ENCODE data around the gene VASH1. TPM values are rescaled to one million over a fixed set of nuclear protein-coding genes. Genes with fewer than 3 reads are reported as not detected.

VASH1 gene
- polyA plus RNA-seq, 1 donor (not counting 4 experiments of a cell fraction or from before 2014, with no cell fraction given) = 0.12 TPM

DNA sequence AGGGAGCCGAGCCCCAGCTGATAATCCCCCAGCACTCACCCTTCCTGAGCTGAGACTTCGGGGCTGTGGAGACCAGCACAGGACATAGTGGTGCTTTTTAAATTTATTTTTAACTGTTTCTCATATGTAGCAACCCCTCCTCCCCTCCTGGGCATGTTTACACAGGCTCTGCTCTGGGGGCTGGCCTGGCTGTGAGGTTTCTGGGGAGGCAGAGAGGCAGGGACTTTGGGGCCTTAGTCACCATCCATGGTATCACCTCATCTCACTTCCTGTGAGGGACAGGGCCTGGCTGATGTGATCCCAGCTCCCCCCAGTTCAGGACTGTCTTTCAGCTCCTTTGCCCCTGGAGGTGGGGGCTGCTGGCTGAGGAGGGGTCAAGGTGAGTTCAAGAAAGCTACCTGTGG lies 20.4 kb downstream of the VASH1 start:
- Histone ChIP-seq H3K36me3 (ENCODE audit: control insufficient read depth in 2 of 2, extremely low read depth in 1 of 2, insufficient read depth in 2 of 2, low read length in 2 of 2) (peaks cover 3 to 8% of the 10 kb centered on the region in 2 experiments), H3K9ac (ENCODE audit: control insufficient read depth, extremely low read depth, insufficient read depth, low read length) (no peak overlapping the region), H3K79me2 (ENCODE audit: control insufficient read depth, insufficient read depth, low read length) (no peaks in the 10 kb centered on the region), H3K4me1 (ENCODE audit: control insufficient read depth, extremely low read depth, insufficient read depth, low read length) (peaks cover 7% of the 10 kb centered on the region), H3K9me3 (ENCODE audit: control insufficient read depth, low read depth, low read length) (no peaks in the 10 kb centered on the region), H4K20me1 (ENCODE audit: control insufficient read depth, extremely low read depth, insufficient read depth, low read length) (no peaks in the 10 kb centered on the region), H2AFZ (ENCODE audit: control insufficient read depth, low read length) (no peak overlapping the region), H3K4me2 (ENCODE audit: control insufficient read depth, extremely low read depth, insufficient read depth, low read depth, low read length) (no peak overlapping the region), H3K27ac (ENCODE audit: control insufficient read depth, insufficient read depth, low read length) (no peak overlapping the region), H3K4me3 (ENCODE audit: control insufficient read depth in 2 of 3, extremely low read depth in 1 of 3, insufficient read depth in 2 of 3, low read depth in 1 of 3, low read length in 3 of 3) (no peak overlapping the region), H3K27me3 (ENCODE audit: control insufficient read depth, extremely low read depth, insufficient read depth, low read length) (peaks cover 3% of the 10 kb centered on the region), H3K9me1 (ENCODE audit: control insufficient read depth, extremely low read depth, insufficient read depth, low read length) (no peaks in the 10 kb centered on the region)
- no peak for TF ChIP-seq EZH2 (IDR thresholded peaks at IDR 0.05; ENCODE audit: low read length)
- TF ChIP-seq, protein P1, sequence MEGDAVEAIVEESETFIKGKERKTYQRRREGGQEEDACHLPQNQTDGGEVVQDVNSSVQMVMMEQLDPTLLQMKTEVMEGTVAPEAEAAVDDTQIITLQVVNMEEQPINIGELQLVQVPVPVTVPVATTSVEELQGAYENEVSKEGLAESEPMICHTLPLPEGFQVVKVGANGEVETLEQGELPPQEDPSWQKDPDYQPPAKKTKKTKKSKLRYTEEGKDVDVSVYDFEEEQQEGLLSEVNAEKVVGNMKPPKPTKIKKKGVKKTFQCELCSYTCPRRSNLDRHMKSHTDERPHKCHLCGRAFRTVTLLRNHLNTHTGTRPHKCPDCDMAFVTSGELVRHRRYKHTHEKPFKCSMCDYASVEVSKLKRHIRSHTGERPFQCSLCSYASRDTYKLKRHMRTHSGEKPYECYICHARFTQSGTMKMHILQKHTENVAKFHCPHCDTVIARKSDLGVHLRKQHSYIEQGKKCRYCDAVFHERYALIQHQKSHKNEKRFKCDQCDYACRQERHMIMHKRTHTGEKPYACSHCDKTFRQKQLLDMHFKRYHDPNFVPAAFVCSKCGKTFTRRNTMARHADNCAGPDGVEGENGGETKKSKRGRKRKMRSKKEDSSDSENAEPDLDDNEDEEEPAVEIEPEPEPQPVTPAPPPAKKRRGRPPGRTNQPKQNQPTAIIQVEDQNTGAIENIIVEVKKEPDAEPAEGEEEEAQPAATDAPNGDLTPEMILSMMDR (optimal IDR thresholded peaks at IDR 0.05 in 1 of 3, IDR thresholded peaks at IDR 0.05 in 1 of 3, conservative IDR thresholded peaks at IDR 0.05 in 1 of 3; ENCODE audit: extremely low read depth in 1 of 3, insufficient read depth in 2 of 3, low read length in 3 of 3) = no peak
- dilution Hi-C loops (cut with MboI; ENCODE audit: extremely low pct_ligation_motif_present, low sequenced_read_pairs) = no loop called here
- no peak for DNase-seq (ENCODE audit: low read depth, low spot score)
- FAIRE-seq = peak; percentile 48

DNA sequence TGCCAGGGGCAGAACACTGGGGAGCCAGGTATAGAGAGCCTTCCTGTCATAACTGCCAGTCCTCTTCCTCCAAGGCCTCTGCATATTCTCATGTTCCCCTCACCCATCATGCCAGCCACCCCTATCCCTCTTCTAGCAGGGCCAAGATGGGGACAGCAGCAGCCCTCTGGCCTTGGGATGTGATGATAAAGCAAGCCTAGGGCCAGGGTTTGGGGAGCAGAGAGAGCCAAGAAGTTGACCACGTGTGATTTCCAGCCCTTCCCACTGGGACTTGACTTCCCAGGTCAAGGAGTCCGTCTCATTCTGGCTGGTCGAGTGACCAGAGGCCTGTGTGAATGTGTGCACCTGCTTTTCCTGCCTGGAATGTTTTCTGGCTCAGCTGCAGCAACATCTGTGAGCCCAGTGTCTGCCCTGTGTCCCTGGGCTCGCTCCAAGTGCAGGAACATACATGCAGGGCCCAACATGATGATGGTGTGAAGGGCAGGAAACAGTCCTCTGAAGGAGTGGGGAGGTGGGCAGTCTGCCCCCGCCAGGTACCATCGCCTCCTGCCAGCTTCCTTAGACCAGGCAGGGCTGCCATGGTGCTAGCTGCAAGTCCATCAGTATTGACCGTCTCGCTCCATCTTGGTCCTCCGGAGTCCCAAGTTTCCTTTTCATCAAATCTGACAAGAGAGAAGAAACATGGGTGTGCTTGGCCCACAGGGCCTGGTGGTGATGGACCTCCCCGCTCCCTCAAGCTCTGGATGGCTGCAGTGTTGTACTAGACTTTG lies 21.0 kb downstream of the VASH1 start:
- TF ChIP-seq, protein P1 (optimal IDR thresholded peaks at IDR 0.05 in 1 of 3, IDR thresholded peaks at IDR 0.05 in 1 of 3, conservative IDR thresholded peaks at IDR 0.05 in 1 of 3; ENCODE audit: extremely low read depth in 1 of 3, insufficient read depth in 2 of 3, low read length in 3 of 3) = no peak
- no peak for TF ChIP-seq EZH2 (IDR thresholded peaks at IDR 0.05; ENCODE audit: low read length)
- H3K9me1 ChIP-seq (ENCODE audit: control insufficient read depth, extremely low read depth, insufficient read depth, low read length) = no peaks in the 10 kb centered on the region
- H3K27me3 ChIP-seq (ENCODE audit: control insufficient read depth, extremely low read depth, insufficient read depth, low read length) = peaks cover 3% of the 10 kb centered on the region
- no peak overlapping the region for H3K9ac ChIP-seq (ENCODE audit: control insufficient read depth, extremely low read depth, insufficient read depth, low read length)
- no peak for FAIRE-seq
- DNase-seq (ENCODE audit: low read depth, low spot score) = no peak
- H3K9me3 ChIP-seq (ENCODE audit: control insufficient read depth, low read depth, low read length) = no peaks in the 10 kb centered on the region
- H2AFZ ChIP-seq (ENCODE audit: control insufficient read depth, low read length) = no peak overlapping the region
- no peak overlapping the region for H3K4me2 ChIP-seq (ENCODE audit: control insufficient read depth, extremely low read depth, insufficient read depth, low read depth, low read length)
- H3K27ac ChIP-seq (ENCODE audit: control insufficient read depth, insufficient read depth, low read length) = no peak overlapping the region
- dilution Hi-C loops (cut with MboI; ENCODE audit: extremely low pct_ligation_motif_present, low sequenced_read_pairs) = no loop called here
- no peak overlapping the region for H3K4me3 ChIP-seq (ENCODE audit: control insufficient read depth in 2 of 3, extremely low read depth in 1 of 3, insufficient read depth in 2 of 3, low read depth in 1 of 3, low read length in 3 of 3)
- no peaks in the 10 kb centered on the region for H3K79me2 ChIP-seq (ENCODE audit: control insufficient read depth, insufficient read depth, low read length)
- H3K36me3 ChIP-seq (ENCODE audit: control insufficient read depth in 2 of 2, extremely low read depth in 1 of 2, insufficient read depth in 2 of 2, low read length in 2 of 2) = peaks cover 5 to 10% of the 10 kb centered on the region in 2 experiments
- no peaks in the 10 kb centered on the region for H4K20me1 ChIP-seq (ENCODE audit: control insufficient read depth, extremely low read depth, insufficient read depth, low read length)
- peaks cover 7% of the 10 kb centered on the region for H3K4me1 ChIP-seq (ENCODE audit: control insufficient read depth, extremely low read depth, insufficient read depth, low read length)

Measured in keratinocyte (primary cell).